HG02852 (cell line): ENCODE results near the gene PAX6.

Experiments used
- ATAC-seq: cut with Tn5 transposase; IDR thresholded peaks from one replicate; pipeline ENCODE4 v1.9.1; 2021; ENCODE audit warnings: mild to moderate bottlenecking, moderate library complexity; ENCODE audit not compliant: unreplicated experiment

The PAX6 gene

DNA sequence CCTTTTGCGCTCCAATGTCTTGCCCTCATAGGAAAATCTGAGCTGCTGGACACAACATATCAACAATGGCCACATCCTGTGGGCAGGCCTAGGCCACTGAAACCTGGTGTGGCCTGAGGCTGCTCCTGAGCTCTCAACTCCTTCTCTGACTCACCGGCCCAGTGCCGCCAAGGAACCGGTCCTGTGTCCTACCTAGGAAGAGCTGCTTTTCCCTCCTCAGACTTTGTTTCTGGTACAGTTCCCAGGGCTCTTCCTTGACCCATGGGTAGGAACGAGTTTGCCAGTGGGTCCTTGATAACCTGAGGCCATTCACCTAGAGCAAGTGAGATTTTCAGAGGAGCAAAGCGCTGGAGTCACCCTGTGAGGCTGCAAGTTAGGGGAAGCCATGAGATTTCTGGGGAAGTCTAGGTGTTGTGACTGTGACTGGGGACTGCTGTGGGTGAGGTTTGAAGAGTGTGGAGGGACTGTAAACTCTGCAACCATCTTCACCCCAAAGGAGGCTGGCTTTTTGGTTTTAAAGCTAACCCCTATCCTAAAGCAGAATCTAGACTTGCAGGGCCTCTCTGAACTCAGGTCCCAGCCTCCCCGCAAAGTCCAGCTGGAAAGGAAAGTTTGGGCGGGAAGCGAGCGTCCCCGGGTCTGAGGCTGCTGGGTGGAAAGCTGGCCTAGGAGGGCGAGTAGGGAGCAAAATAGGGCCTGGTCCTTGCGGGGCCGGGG, 12.0 kb upstream of the PAX6 start:
- no peak for ATAC-seq

DNA sequence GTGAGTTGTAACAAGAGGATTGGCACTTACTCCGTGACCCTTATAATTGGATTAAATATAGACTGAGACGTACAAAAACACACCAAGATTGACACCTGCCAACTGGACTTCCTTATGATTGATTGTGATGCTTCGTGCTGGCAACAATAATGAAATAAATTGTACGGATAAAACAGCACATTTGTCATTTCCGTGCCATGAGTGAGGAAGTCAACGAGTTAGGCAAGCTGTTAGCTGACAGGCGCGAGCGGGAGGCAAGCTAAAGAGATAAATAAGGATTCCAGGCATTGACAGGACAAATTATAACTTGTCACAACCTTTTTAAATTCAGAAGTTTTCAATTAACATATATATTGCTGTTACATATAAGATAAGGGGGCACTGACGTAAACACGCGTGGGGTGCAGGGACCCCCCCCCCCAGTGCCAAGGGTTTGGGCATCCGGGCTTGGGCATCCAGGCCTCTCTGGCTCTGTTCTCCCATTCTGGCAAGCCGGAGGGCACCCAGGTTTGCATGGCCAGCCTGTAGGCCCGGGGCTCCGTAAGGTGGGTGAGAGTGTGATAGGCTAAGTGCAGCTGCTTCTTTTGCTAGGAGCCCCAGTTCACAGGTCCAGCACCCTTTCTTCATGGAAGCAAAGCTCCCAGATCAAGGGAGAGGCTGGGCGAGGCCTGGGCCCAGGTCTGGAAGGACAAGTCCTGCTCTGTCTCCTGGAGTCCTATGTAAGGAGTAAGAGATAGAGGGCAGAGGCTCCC, 11.2 kb upstream of the PAX6 start:
- ATAC-seq, result no peak

DNA sequence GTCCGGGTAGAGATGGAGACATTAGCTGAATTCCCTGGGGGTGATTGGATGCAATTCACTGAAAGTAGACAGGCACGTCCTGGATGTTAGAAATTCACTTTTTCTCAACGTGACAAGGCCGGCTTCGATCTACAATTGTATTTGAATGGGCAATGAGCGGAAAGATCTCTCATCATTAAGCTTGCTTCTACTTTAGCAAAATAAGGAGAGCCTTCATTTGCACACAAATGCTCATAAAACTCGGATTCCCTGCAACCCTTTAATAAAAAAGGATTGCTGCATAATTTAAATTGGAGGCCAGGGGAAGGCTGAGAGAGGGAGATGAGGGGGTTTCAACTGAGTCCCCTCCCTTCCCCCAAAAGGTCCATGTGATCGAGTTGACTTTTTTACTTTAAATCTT, 10.6 kb upstream of the PAX6 start:
- ATAC-seq, result no peak

DNA sequence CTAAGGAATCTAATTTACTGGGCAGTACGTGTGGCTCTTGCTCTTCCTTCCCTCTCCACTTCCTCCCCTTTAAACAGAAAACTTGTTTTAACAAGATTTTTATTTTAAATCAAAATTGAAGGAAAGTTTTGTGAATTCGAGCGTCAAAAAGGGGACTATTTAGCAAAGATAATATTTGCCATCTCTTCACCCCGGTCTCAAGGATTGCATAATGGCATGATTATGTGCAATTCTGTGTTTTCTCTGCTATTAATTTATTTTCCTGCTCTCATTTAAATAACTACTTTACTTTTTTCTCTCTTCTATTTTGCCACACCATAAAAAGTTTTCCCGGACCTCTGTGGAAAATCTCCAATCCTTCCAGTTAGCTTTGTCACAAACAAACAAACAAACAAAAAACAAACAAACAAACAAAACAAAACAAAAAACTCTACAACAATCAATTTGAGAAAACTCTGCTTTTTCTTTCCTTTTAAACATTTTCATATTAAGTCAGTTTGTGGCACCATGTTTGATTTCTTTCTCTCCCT, 10.2 kb upstream of the PAX6 start:
- no peak for ATAC-seq

DNA sequence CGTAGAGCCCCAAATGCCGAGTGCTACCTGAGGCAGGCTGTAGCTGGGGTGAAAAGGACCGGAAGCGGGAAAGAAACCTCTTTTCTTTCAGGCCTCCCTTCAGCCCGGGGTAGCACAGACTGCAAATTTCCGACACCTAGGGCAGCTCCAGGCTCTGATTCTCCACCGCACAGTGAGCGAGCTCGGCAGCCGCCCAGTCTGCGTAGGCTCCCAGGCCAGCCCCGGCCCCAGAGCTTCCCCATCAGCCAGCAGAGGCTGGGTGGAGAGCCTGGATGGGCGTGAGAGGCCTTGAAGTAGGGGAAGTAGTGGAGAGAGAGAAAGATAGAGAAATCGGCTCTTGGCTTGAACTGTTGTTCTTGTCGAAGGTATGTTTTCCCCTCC, 9.3 kb upstream of the PAX6 start:
- ATAC-seq, result no peak

DNA sequence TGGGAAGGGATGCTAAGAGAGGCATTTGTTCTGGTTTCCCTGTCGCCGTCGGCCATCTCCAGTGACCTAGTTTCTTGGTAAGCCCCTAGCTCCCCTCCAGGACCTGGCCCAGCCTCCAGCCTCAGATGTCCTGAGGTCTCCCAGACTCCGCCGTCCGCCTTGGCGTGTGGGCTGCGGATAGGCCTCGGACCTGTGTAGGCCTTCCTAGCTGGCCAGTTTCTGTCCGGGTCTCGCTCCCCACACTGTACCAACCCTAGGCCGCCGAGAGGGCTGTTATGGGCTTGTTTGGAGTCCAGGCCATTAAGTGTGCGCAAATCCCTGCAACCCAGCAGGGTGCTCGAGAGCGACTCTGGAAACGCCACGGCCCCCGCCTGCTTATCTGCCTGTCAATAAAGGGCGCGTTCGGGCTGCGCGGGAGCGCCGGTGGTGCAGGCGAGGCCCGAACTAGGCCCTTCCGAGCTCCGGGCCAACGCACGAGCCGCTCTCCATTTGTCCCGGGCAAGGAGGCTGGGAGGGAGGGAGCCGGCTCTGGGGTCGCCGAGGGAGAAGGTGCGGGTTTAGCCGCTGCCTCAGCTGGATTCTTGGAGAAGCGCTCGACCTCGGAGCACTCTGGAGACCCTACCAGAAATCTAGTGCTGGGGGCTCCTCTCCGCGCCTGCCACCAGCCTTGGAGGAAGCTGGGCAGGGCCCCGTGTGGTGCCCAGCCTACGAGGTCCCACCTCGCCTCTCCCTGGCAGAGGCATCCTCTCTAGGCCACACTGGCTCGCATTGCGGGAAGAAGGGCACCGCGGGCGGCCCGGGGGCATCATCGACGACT, 8.7 kb upstream of the PAX6 start:
- no peak for ATAC-seq

DNA sequence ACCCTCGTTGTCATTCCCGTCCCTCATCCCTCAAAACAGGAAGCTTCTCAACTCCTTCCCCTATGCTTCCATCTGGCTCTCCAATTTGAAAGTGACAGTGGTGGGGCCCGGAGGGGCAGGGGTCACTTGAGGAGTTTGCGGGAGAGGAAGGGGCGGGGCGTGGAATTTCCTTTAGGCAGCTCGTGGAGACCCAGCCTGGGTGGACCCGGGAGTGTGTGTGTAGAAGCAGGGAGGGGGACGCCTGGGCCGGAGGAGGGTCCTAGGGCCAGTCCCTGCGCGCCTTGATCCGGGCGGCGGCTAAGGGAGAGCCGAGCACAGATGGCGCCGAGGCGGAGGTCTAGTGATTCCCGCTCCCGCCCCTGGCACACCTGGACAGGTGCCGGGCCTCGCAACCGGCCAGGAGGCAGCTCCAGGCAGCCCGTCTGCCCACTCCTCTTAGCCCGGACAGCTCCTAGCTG, 7.8 kb upstream of the PAX6 start:
- ATAC-seq, result no peak

DNA sequence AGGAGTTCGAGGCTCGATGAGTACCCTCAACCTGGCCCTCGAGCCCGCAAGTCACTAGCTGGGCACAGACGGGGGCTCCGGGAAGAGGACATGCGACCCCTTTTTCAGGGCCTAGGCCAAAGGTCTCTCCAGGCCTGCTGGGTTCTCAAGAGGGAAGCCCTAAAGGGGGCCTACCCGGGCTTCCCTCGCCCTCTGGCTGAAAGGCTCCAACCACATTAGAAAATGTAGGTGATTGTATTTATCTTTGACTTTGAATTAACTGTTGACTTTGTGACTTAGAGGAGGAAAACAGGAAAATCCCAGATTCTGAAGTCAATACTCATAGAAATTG, 7.3 kb upstream of the PAX6 start:
- ATAC-seq, result no peak

DNA sequence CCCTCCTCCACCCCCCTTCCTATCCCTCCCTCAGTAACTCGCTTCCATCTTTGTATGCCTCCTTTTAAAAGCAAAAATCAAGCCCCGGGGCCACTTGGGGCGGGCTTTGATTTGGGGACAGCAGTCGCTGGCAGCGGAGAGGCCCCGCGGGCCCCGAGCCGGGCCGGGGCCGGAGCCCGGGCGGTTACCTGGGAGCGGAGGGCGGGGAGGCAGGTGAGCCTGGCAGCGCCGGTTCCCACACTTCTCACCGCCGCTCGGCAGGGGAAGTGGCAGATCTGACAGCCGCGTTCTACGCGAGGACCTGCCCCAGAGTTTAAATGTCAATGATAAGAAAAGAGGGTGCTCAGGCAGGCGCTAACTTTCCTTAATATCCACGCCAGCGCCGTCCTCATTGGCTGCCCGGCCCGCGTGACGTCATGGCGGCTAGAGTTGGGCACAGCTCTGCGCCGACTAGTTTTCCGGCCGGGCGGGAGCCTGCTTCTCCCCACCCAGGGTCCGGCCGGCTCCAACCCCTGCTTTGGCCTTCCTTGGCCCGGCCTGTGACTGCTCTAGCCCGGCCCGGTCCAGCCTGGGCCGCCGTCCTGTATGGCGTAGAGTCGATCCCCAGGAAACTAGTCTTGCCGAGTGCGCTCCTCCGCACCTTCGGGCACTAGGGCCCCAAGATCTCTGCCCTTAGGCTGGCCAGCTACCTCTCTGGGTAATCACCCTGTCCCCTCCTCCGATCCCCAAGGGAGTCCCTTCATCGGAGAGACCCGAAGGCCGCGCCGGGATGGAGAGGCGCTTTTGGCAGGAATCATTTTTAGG, 6.7 kb upstream of the PAX6 start:
- no peak for ATAC-seq

DNA sequence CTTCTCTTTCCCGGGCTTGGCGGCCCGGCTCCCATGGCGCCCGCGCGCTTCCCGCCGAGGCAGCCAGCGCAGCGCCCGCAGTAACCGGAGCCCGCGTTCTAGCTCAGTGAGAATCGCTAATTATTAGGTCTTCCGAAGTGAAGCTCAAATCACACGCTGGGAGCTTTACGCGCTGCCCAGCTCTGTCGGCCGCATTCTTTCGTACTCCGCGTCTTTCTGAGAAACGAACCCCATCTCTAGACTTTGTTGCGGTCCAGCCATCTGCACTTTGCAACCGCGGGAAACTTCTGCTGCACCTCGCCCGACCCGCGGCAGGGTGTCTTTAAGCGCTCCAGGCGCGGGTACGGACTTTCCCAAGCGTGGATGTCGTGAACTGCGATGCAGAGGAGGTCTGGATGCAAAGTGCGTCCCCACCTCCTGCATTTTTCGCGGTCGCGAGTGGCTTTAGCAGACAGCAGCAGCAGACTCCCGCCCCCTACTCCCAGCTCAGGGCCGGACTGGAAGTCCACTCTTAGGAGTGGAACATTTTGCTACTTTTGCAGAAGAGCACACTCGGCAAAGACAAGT, 6.0 kb upstream of the PAX6 start:
- ATAC-seq, result no peak

DNA sequence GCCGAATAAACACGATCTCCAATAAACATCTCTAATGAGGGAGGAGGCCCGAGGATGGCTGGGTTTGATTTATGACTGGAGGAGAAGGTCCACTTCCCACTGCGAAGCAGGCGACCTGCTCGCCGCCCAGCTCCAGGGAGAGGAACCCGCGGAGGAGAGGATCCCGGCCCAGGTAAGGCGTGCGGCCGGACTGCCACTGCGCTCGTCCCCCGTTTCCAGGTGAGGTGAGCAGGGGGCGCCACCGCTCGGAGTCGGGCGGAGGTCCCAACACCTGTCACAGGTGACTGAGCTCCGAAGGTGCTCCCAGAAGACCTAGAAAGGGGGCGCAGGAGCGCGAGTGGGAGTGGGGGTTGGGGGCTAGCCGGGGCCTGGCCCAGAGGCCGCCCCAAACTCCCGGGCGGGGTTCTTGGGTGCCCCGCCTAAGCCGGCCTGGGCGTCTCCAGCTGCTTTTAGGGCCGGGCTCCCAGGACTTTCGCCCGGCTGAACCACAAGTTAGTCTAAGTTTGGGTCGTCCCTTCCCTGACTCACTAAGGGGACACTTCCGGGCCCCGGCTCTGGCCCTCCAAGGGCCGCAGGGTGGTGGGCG, 5.4 kb upstream of the PAX6 start:
- no peak for ATAC-seq

DNA sequence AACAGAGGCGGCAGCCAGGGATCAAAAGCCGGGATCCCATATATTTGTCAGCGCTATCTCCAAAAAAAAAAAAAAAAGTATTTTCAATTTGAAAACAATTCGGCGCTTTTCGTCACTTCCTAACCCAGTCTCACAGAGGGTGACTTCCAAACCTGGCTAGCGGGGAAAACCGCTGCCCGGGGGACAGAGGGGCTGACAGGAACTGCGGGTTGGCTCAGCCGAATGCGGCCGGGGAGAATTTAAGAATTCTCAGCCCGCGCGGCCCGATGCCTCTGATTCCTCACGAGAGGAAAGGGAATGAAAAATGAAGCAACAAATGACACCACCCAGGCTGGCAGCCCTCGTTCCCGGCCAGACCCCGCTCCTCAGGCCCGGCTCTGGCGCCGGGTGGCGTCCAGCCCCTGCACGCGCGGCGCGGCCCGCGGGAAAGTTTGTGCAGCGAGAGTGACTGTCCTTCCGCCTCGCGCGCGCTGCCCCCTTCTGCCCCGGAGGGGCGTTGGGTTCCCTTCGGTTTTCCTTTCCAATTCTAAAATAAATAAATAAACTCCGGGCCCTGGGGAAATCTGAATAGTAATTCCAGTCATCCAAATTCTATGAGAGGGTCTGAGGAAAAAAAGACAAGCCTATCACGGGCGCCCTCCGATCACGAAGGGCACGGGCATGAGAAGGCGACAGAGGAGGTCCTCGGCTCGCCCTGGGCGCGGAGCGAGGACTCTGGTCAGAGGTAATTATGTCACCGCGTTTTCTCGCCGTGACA, 4.8 kb upstream of the PAX6 start:
- no peak for ATAC-seq

DNA sequence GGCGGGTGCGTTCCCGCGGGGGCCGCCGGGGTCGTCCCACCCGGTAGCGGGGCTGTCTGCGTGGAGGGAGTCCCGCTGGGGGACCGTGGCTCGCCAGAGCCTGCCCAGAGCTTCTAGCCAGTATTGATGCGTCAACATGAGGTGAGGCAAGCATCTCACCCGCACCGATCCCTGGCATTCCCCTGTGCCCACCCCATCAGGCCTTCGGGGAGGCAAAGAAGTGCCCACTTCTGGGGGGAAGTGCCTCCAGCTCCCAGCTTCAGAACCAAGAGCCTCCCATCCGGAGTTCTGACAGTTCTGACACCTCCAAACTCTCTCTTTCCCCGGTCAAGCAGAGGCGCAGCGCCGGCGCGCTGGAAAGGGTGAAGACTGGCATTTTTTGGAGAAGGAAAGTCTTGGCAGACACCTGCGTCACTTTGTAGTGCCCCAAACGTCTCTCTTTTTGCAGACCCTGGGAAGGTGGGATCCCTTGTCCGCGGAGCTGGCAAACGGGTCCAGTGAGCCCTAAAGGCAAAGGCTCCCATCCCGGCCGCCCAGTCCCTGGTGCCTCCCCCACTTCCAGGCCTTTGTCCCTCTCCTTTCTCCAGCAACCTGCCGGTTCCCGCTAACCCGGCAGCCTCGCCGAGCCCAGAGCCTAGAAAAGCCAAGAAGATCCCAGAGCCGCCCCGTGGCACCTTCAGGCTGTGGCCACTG, 3.2 kb upstream of the PAX6 start:
- ATAC-seq, result no peak

DNA sequence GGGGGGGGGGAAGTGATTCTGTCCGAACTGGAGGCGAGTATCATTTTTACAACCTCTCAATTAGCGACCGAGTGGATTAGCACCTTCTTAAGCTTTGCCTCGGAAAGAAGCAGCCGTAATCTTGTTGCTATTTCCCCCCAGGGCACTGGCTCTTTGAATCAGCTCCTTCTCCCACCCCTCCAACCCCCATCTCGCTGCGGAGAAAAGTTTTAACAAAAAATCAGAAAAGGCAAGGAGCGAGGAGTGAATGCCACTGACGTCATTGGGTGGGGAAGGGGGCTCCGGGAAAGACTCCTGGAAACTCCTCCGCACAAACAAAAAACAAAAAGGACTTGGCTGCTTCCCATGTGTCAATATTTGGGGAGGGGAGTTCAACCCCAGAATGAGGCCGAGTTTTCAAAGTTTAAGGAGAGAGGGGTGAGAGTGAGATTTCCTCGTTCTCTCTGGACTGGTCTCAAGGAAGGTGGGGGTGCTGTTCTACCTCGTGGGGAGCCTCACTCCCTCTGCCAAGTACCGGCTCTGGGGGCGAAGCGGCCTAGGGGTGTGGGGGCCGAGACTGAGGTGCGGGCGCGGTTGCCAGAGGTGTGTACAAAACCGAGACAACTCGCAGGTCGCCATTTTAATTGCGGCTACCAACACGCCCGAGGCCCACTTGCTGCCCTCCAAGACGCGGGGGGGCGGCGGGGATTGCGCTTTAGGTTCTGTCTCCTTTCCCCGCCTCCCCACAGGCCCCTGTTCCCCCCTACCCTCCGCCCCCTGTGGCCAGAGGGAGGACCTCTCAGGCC, 2.5 kb upstream of the PAX6 start:
- no peak for ATAC-seq

DNA sequence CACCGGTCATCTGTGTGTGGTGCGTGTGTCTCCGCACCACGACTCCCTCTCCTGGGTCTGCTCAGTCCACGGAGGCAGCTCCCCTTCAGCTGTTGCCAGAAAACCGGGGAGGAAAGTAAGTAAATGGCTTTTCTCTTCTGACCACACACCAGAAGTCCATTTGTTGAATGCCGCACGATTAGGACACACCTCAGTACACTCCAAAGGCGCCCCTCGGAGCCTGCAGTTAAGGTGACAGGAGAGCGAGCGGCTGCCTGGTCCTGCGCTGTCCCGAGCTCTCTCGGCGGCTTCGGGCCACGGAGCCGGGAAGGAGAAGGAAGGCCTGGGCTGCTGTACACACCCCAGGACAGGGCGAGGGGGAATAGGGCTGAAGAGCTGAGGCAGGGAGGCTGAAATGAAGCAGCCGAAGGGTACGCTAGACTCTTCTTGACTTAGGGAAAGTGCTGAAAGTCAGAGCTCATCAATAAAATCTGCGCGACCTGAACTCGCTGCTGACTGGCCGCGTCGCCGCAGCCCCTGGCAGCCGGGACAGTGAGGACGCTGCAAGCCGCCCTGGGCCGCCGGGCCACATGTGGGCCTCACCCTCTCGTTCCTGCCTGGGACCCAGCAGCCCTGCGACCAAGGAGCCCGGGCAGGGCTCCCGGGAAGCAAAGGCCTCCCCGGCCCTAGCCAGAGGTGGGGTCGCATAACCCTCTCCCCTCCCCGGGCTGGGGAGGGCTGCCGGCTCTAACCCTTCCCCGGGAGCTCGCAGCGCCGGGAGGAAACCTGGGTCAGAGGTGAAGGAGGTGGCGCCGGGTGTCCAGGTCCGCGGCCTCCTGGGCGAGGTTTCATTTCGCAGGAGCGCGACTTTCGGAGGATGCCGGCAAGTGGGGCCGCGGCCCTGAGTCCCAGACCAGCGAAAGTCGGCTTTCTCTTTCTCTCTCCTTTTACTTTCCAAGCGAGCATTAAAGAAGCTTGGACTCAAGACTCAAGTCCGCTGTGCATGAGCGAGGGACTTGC, 1.6 kb upstream of the PAX6 start:
- ATAC-seq, result no peak

DNA sequence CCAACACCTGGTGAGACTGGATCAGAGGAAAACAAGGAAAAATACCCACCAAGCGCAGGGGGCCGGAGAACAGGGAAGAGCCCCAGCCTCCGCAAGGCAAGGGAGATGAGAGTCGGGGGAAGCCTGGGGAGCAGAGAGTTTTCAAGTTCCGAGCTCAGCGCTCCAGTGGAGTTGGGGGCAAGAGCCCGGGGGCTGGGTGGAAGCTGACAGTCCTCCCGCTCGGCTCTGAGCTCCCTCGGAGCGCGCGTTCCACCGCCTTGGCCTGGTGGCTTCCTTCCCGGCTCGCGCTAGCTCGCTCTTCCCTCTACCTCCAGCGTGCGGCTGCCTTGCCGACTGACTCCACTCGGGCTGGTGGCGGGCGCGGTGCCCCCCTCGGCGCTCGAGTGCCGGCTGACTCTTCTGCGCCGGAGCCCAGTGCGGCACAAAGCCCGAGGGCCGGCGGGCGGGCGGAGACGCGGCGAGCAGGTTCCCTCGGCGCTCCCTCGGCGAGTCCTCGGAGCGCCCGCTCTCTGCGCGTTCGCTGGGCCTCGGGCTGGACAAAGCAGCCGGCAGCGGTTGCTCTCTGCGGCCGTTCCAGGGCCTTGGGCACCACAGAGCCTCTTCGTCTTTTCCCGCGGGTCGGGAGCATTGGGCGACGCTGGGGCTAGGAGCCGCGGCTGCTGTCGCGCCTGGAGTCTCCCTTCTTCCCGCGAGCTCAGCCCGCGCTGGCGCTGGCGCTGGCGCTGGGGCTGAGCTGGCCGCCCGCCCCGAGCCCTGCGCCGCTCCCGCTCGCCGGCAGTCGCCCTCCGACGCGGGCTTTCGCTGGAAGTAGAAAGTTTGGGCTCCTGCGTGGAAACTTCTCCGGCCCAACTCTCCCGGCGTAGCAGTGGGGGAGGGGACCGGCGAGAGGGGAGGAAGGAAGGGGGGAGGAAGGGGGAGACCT, 1.0 kb downstream of the PAX6 start:
- ATAC-seq, result no peak
